HEK293 (cell line): ENCODE measurements around the gene SLC6A16.

Experiments used
- CTCF ChIA-PET: fragments of 350-600 bp; formaldehyde crosslinking; extraction: SDS; loops from one replicate; lab custom pipeline; 2021; ENCODE audit warnings: antibody characterized with exemption; lab: Yijun Ruan, JAX
- POLR2A ChIA-PET: fragments of 300-600 bp; formaldehyde crosslinking; extraction: SDS; loops from one replicate; lab custom pipeline; 2020; ENCODE audit warnings: antibody characterized with exemption, inconsistent platforms; lab: Yijun Ruan, JAX
- H3K27ac ChIP-seq: fragments of 200-500 bp; sonication (Bioruptor generic); 2 replicates; pipeline ENCODE4 v1.5.1; 2014; ENCODE audit warnings: low read depth, low read length, control low read depth, inconsistent platforms; ENCODE audit errors: extremely low read depth
- H3K36me3 ChIP-seq, 2 experiments: fragments of 200-500 bp in 1 of 2; sonication (Bioruptor generic) in 1 of 2; 1 replicate in 1 of 2; 2 replicates in 1 of 2; pipeline ENCODE4 v1.5.1; 2014 to 2017; ENCODE audit warnings: inconsistent platforms in 2 of 2, low read length in 2 of 2; ENCODE audit not compliant: control insufficient read depth in 2 of 2, insufficient read depth in 1 of 2
- H3K4me1 ChIP-seq: fragments of 200-500 bp; sonication (Bioruptor generic); 2 replicates; pipeline ENCODE4 v1.5.1; 2014; ENCODE audit warnings: mild to moderate bottlenecking, low read length, inconsistent platforms; ENCODE audit not compliant: control insufficient read depth, insufficient read depth
- H3K4me3 ChIP-seq: 2 replicates; pipeline ENCODE4 v1.5.1; 2011; ENCODE audit warnings: low read depth, mild to moderate bottlenecking, control low read depth, low read length, moderate library complexity
- H3K9me3 ChIP-seq: fragments of 200-500 bp; sonication (Bioruptor generic); 2 replicates; pipeline ENCODE4 v1.5.1; 2014; ENCODE audit warnings: low read depth, low read length, inconsistent platforms; ENCODE audit not compliant: control insufficient read depth, insufficient read depth
- GFI1B ChIP-seq: fragments of 450-650 bp; formaldehyde crosslinking; IDR thresholded peaks from 2 replicates; pipeline ENCODE4 v1.5.1; 2016; ENCODE audit warnings: missing biosample characterization, missing genetic modification characterization
- GLI2 ChIP-seq: fragments of 450-650 bp; formaldehyde crosslinking; IDR thresholded peaks from 2 replicates; pipeline ENCODE4; 2017; ENCODE audit warnings: missing biosample characterization, missing genetic modification characterization, low read depth, borderline replicate concordance
- KLF16 ChIP-seq: fragments of 450-650 bp; formaldehyde crosslinking; IDR thresholded peaks from 2 replicates; pipeline ENCODE4 v1.5.1; 2017; ENCODE audit warnings: missing biosample characterization, missing genetic modification characterization
- SP2 ChIP-seq: fragments of 450-650 bp; formaldehyde crosslinking; IDR thresholded peaks from 2 replicates; pipeline ENCODE4 v1.5.1; 2016; ENCODE audit warnings: missing biosample characterization, missing genetic modification characterization
- ZBTB49 ChIP-seq: fragments of 450-650 bp; formaldehyde crosslinking; IDR thresholded peaks from 2 replicates; pipeline ENCODE4 v1.5.1; 2016; ENCODE audit warnings: missing biosample characterization, missing genetic modification characterization, low read depth
- ZBTB8A ChIP-seq: fragments of 450-650 bp; formaldehyde crosslinking; IDR thresholded peaks from 2 replicates; pipeline ENCODE4 v1.5.1; 2016; ENCODE audit warnings: missing biosample characterization, missing genetic modification characterization
- ZNF362 ChIP-seq: fragments of 450-650 bp; formaldehyde crosslinking; IDR thresholded peaks from 2 replicates; pipeline ENCODE4 v1.5.1; 2016; ENCODE audit warnings: missing biosample characterization, missing genetic modification characterization
- ZNF366 ChIP-seq: fragments of 450-650 bp; formaldehyde crosslinking; conservative IDR thresholded peaks from 2 replicates; pipeline ENCODE4 v1.5.1; 2016; ENCODE audit warnings: missing biosample characterization, missing genetic modification characterization
- ZNF423 ChIP-seq: fragments of 450-650 bp; formaldehyde crosslinking; IDR thresholded peaks from 2 replicates; pipeline ENCODE4 v1.5.1; 2016; ENCODE audit warnings: missing biosample characterization, missing genetic modification characterization
- ZNF549 ChIP-seq: fragments of 450-650 bp; IDR thresholded peaks from 2 replicates; pipeline ENCODE4 v1.5.1; 2018; ENCODE audit warnings: missing biosample characterization, missing genetic modification characterization, mild to moderate bottlenecking, inconsistent platforms, moderate library complexity
- ZNF558 ChIP-seq: fragments of 450-650 bp; formaldehyde crosslinking; IDR thresholded peaks from 2 replicates; pipeline ENCODE4 v1.5.1; 2016; ENCODE audit warnings: missing biosample characterization, missing genetic modification characterization
- ZNF561 ChIP-seq: fragments of 450-650 bp; IDR thresholded peaks from 2 replicates; pipeline ENCODE4 v1.5.1; 2018; ENCODE audit warnings: missing biosample characterization, missing genetic modification characterization, borderline replicate concordance
- ZNF600 ChIP-seq: fragments of 450-650 bp; formaldehyde crosslinking; IDR thresholded peaks from 2 replicates; pipeline ENCODE4 v1.5.1; 2016; ENCODE audit warnings: missing biosample characterization, missing genetic modification characterization
- ZNF626 ChIP-seq: fragments of 450-650 bp; sonication (Bioruptor Pico); formaldehyde crosslinking; IDR thresholded peaks from 2 replicates; pipeline ENCODE4 v1.5.1; 2018; ENCODE audit warnings: missing biosample characterization, missing genetic modification characterization, inconsistent platforms
- ZNF670 ChIP-seq: fragments of 450-650 bp; formaldehyde crosslinking; IDR thresholded peaks from 2 replicates; pipeline ENCODE4 v1.5.1; 2016; ENCODE audit warnings: missing biosample characterization, missing genetic modification characterization, low read depth
- ZNF777 ChIP-seq: fragments of 450-650 bp; formaldehyde crosslinking; IDR thresholded peaks from 2 replicates; pipeline ENCODE4 v1.5.1; 2017; ENCODE audit warnings: missing biosample characterization, missing genetic modification characterization, borderline replicate concordance
- ZSCAN5A ChIP-seq: fragments of 450-650 bp; formaldehyde crosslinking; IDR thresholded peaks from 2 replicates; pipeline ENCODE4 v1.5.1; 2016; ENCODE audit warnings: missing biosample characterization, missing genetic modification characterization
- TF ChIP-seq, protein P1 (sequence below): fragments of 450-650 bp; formaldehyde crosslinking; IDR thresholded peaks from 2 replicates; pipeline ENCODE4 v1.5.1; 2017; ENCODE audit warnings: missing biosample characterization, missing genetic modification characterization
- TF ChIP-seq, protein P2 (sequence below): fragments of 450-650 bp; formaldehyde crosslinking; IDR thresholded peaks from 2 replicates; pipeline ENCODE4 v1.5.1; 2016; ENCODE audit warnings: missing biosample characterization, missing genetic modification characterization
- TF ChIP-seq, protein P3 (sequence below): fragments of 450-650 bp; formaldehyde crosslinking; IDR thresholded peaks from 2 replicates; pipeline ENCODE4 v1.5.1; 2017; ENCODE audit warnings: missing biosample characterization, mild to moderate bottlenecking, missing genetic modification characterization, moderate library complexity

The SLC6A16 gene

DNA sequence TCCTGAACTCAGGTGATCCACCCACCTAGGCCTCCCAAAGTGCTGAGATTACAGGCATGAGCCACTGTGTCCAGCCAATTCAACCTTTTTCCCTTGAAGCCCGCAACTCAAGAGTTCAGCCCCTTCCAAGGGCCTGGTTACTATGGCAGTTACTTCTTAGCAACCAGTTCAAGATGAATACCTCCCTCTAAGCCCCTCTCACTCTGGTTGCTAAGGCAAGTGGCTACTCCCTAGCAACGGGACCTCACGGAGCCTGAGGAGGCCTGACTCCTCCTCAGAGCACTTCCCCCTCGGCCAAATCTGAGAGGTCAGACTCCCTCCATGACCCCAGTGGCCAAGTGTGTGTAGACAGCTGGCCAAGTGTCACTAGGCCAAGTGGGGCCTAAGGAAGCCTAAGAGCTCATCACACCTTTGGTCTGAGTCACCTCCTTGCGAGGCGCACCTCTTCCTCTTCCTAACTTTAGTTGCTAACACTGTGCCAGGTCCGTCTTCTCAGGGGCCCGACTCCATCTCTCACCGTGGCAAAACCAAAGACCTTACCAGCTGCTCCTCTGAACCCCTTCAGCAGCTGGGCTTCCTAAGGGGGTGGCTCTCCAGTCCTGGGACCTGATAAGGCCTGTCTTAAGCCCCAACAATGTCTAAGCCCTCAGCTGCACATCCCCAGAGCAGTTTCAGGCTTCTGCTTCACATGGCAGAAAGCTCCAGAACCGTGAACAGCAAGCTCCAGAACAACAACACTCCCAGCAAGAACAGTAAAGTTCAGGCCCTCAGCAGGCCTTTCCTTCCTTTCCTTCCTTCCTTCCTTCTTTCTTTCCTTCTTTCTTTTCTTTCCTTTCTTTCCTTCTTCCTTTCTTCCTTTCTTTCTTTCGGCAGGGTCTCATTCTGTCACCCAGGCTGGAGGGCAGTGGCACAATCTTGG, 19.8 kb upstream of the SLC6A16 start (continued):
- TF ChIP-seq ZBTB8A (tag by site-specific recombination) (no peak), ZNF777 (no peak), GFI1B (no peak), ZNF600 (peak; percentile 52; the same call in 1 of the 2 replicates)
- TF ChIP-seq, protein P1, sequence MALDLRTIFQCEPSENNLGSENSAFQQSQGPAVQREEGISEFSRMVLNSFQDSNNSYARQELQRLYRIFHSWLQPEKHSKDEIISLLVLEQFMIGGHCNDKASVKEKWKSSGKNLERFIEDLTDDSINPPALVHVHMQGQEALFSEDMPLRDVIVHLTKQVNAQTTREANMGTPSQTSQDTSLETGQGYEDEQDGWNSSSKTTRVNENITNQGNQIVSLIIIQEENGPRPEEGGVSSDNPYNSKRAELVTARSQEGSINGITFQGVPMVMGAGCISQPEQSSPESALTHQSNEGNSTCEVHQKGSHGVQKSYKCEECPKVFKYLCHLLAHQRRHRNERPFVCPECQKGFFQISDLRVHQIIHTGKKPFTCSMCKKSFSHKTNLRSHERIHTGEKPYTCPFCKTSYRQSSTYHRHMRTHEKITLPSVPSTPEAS (tag by site-specific recombination), result no peak
- TF ChIP-seq, all 188 proteins: peak for 3

- H3K4me1 ChIP-seq, result peaks cover 7% of the 10 kb centered on the region; the same call in 1 of the 2 replicates
- H3K4me3 ChIP-seq, result no peak overlapping the region
- POLR2A ChIA-PET, result interaction anchor here (1.1 kb wide), 1 partner anchor 11 kb away, joined by 4 read pairs; no protein-coding TSS in a partner anchor
- no peak overlapping the region for H3K27ac ChIP-seq
- H3K36me3 ChIP-seq, result peaks cover 28 to 69% of the 10 kb centered on the region in 2 experiments
- TF ChIP-seq ZNF626 (no peak), ZSCAN5A (tag by site-specific recombination) (no peak), ZNF362 (no peak), ZNF561 (no peak), GLI2 (tag by site-specific recombination) (no peak), KLF16 (tag by site-specific recombination) (no peak), ZNF600 (no peak), ZNF549 (tag by site-specific recombination) (no peak), ZNF558 (tag by site-specific recombination) (no peak), ZNF366 (tag by site-specific recombination) (no peak), ZNF423 (tag by site-specific recombination) (no peak), ZNF670 (tag by site-specific recombination) (no peak), SP2 (tag by site-specific recombination) (no peak), ZBTB49 (tag by site-specific recombination) (no peak)
- TF ChIP-seq, protein P2, sequence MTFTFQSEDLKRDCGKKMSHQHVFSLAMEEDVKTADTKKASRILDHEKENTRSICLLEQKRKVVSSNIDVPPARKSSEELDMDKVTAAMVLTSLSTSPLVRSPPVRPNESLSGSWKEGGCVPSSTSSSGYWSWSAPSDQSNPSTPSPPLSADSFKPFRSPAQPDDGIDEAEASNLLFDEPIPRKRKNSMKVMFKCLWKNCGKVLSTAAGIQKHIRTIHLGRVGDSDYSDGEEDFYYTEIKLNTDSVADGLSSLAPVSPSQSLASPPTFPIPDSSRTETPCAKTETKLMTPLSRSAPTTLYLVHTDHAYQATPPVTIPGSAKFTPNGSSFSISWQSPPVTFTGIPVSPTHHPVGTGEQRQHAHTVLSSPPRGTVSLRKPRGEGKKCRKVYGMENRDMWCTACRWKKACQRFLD (tag by site-specific recombination), result no peak
- TF ChIP-seq, protein P3, sequence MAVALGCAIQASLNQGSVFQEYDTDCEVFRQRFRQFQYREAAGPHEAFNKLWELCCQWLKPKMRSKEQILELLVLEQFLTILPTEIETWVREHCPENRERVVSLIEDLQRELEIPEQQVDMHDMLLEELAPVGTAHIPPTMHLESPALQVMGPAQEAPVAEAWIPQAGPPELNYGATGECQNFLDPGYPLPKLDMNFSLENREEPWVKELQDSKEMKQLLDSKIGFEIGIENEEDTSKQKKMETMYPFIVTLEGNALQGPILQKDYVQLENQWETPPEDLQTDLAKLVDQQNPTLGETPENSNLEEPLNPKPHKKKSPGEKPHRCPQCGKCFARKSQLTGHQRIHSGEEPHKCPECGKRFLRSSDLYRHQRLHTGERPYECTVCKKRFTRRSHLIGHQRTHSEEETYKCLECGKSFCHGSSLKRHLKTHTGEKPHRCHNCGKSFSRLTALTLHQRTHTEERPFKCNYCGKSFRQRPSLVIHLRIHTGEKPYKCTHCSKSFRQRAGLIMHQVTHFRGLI (tag by site-specific recombination), result no peak
- no peaks in the 10 kb centered on the region for H3K9me3 ChIP-seq
- CTCF ChIA-PET, result interaction anchor here (1.5 kb wide), 1 partner anchor 42 kb away, joined by 4 read pairs; no protein-coding TSS in a partner anchor
Observed at GRCh38 chr19:49343123-49343522, 18.1 kb upstream of the SLC6A16 start.
